GM13977 (cell line): Measurements from ENCODE around the gene APOOL.

ENCODE experiments used
- DNase-seq: peaks from one replicate; pipeline ENCODE4 v3.0.0; 2012; ENCODE audit warnings: low spot score
- in situ Hi-C: fragments of 300-500 bp; cut with MboI; formaldehyde crosslinking; loops from one replicate; pipeline ENCODE4 v1.12.0; 2022; ENCODE audit warnings: low sequenced_read_pairs, low pct_unique_long_range_greater_than_20kb, mixed read lengths, inconsistent platforms; ENCODE audit not compliant: unreplicated experiment
- TF ChIP-seq, protein P1 (sequence below): IDR thresholded peaks from 2 replicates; pipeline ENCODE4 v1.5.1; 2012; ENCODE audit warnings: mild to moderate bottlenecking, control low read depth; ENCODE audit not compliant: insufficient read depth; ENCODE audit errors: extremely low read depth, missing control alignments

APOOL gene

DNA sequence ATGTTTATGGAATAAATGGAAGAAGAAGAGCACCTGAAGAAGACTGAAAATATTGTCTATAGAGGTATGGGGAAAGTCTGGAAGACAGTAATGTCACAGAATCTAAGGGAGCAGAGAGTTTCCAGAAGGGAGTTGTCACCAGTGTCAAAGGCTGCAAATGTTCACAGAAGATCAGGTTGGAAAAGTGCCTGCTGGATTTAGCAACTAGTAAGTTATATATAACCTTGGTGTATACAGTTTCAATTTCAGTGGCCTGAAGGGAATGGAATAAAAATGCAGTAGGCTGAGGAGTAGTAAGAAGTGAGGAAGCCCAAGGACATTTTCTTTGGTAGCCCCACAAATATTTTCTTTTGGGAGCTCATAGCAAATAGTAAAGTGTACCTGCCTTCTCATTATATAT is 132.7 kb downstream of the APOOL start:
- TF ChIP-seq, protein P1, sequence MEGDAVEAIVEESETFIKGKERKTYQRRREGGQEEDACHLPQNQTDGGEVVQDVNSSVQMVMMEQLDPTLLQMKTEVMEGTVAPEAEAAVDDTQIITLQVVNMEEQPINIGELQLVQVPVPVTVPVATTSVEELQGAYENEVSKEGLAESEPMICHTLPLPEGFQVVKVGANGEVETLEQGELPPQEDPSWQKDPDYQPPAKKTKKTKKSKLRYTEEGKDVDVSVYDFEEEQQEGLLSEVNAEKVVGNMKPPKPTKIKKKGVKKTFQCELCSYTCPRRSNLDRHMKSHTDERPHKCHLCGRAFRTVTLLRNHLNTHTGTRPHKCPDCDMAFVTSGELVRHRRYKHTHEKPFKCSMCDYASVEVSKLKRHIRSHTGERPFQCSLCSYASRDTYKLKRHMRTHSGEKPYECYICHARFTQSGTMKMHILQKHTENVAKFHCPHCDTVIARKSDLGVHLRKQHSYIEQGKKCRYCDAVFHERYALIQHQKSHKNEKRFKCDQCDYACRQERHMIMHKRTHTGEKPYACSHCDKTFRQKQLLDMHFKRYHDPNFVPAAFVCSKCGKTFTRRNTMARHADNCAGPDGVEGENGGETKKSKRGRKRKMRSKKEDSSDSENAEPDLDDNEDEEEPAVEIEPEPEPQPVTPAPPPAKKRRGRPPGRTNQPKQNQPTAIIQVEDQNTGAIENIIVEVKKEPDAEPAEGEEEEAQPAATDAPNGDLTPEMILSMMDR, result no peak
- in situ Hi-C loops, result no loop called here
- DNase-seq, result no peak

DNA sequence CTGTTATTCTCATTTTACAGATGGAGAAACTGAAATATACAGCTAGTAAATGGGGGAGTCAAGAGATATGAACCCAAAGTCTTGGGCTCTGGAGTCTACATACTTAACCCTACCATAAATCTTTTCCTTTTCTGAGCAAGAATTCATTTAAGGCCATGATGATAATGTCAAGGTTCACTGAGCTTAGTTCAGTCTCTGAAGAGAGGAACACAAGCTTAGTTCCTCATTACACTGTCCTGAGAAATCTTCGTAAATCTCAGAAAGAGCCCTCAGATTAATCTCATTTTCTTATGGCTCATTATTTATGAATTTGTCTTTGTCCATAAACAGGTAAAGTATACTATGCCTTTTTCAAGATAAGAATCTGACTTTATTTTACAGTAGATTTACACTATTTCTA is 135.7 kb downstream of the APOOL start:
- TF ChIP-seq, protein P1, result no peak
- no peak for DNase-seq
- in situ Hi-C loops, result no loop called here

DNA sequence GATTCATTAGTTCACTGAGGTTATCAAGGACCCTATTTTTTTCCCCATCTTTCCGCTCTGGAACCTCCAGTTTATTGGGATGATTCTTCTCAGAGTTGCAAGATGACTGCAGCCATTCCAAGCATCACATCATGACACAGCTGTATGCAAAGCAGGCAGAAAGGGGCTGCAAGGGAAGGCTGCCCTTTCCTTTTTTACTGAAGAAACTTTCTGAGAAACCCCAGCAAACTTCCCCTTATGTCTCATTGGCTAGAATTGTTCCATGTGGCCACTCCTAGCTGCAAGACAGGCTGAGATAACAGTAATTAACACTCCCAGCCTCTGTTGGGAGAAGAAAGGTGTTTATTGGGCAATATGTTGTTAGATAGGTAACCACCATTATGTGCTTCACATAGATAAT is 137.3 kb downstream of the APOOL start:
- in situ Hi-C loops, result no loop called here
- TF ChIP-seq, protein P1, result no peak
- no peak for DNase-seq
